Mucosa of rectum (tissue), 2 donors: Measurements from ENCODE around the gene CRISPLD2.

Experiments
- H3K27ac ChIP-seq, 2 donors: one replicate each; pipeline ENCODE4 v1.7.0; 2013; ENCODE audit warnings: inconsistent platforms in 2 of 2, low read depth in 2 of 2, low read length in 2 of 2
- H3K27me3 ChIP-seq, 2 donors: one replicate each; pipeline ENCODE4 v1.7.0; 2013; ENCODE audit warnings: low read length in 2 of 2; ENCODE audit not compliant: control insufficient read depth in 2 of 2, insufficient read depth in 2 of 2
- H3K36me3 ChIP-seq, 2 donors: one replicate each; pipeline ENCODE4 v1.7.0; 2013; ENCODE audit warnings: low read length in 2 of 2; ENCODE audit not compliant: control insufficient read depth in 2 of 2, insufficient read depth in 2 of 2
- H3K4me1 ChIP-seq, 2 donors: one replicate each; pipeline ENCODE4 v1.7.0; 2013; ENCODE audit warnings: low read length in 2 of 2, mild to moderate bottlenecking in 1 of 2; ENCODE audit not compliant: control insufficient read depth in 2 of 2, insufficient read depth in 2 of 2
- H3K4me3 ChIP-seq, 2 donors: one replicate each; pipeline ENCODE4 v1.7.0; 2013; ENCODE audit warnings: low read length in 2 of 2
- H3K9ac ChIP-seq, 2 donors: one replicate each; pipeline ENCODE4 v1.7.0; 2013; ENCODE audit warnings: low read length in 2 of 2, low read depth in 1 of 2, mild to moderate bottlenecking in 1 of 2
- H3K9me3 ChIP-seq, 2 donors: one replicate each; pipeline ENCODE4 v1.7.0; 2013; ENCODE audit warnings: low read length in 2 of 2; ENCODE audit not compliant: control insufficient read depth in 2 of 2
- donor health status: healthy.
- donor health status: Normal muscosa, but diverticular disease.

CRISPLD2 gene

DNA sequence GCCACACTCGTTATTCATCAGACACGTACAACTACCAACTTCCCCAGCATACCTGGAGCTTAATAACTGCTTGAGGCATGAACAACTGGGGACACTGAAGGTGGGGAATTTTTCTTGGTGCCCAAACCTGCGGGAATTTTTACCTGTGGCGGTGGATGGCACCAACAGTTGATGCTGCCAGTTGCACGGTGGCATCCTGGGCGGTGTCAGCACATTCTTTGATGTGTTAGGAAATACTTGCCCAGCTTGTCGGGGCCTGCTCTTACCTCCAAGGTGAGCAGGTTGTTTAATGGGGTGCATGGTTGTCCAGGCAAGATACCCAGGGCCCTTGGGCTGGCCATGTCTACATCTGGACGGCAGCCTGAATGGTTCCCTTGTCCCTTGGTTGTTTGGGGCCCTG lies 79.6 kb downstream of the CRISPLD2 start:
- Histone ChIP-seq H3K4me1 (no peaks in the 10 kb centered on the region), H3K36me3 (no peaks in the 10 kb centered on the region), H3K27ac (no peak overlapping the region), H3K9ac (no peak overlapping the region), H3K9me3 (no peaks in the 10 kb centered on the region), H3K27me3 (no peaks in the 10 kb centered on the region), H3K4me3 (no peak overlapping the region)

DNA sequence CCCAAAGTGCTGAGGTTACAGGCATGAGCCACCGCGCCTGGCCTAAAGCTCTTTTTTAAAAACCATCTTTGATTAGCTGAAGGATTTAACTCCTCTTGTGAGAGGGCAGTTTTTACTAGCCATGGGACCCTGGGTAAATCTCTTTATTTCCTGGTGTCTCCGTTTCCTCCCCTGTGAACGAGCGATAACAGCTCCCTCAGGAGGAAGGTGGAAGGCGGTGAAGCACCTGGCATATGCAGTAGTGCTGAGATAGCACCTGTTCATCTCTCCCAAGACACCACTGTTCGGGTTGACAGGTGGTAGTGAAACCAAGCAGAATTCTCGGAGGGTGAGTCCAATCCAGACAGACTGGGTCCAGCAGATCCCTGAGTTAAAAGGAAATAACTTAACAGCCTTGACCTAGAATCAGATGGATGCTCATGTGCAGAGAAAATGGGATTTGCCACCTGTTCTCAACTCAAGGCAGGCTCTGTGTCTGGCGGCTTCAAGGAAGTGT lies 86.2 kb downstream of the CRISPLD2 start:
- Histone ChIP-seq H3K9me3 (no peaks in the 10 kb centered on the region), H3K4me1 (peaks cover 3 to 6% of the 10 kb centered on the region in 2 donors), H3K4me3 (no peak overlapping the region), H3K27ac (no peak overlapping the region), H3K9ac (no peak overlapping the region), H3K27me3 (no peaks in the 10 kb centered on the region), H3K36me3 (no peaks in the 10 kb centered on the region)

DNA sequence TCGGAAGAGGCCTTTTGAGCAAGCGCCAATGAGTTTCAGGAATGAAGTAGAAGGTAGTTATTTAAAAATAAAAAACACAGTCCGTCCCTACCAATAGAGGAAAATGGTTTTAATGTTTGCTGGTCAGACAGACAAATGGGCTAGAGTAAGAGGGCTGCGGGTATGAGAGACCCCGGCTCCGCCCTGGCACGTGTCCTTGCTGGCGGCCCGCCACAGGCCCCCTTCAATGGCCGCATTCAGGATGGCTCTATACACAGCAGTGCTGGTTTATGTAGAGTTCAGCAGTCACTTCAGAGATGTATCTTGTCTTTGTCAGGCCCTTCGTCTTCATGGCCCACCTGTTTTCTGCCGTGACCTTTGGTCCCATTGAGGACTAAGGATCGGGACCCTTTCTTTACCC lies 87.3 kb downstream of the CRISPLD2 start:
- Histone ChIP-seq H3K9me3 (no peaks in the 10 kb centered on the region), H3K9ac (no peak overlapping the region), H3K36me3 (no peaks in the 10 kb centered on the region), H3K4me3 (no peak overlapping the region), H3K27ac (no peak overlapping the region), H3K4me1 (peaks cover 3 to 10% of the 10 kb centered on the region in 2 donors), H3K27me3 (no peaks in the 10 kb centered on the region)

DNA sequence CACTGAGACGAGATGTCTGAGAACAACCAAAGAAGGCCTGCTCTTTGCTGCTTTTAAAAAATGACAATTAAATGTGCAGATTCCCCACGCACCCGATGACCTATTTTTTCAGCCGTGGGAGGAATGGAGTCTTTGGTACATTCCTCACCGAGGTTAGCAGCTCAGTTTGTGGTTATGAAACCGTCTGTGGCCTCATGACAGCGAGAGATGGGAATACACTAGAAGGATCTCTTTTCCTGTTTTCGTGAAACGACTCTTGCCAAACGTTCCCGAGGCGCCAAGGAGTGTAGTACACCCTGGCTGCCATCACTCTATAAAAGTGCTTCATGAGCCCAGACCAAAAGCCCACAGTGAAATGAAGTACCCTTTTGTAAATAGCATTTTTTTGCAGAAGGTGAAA lies 87.8 kb downstream of the CRISPLD2 start:
- H3K36me3 ChIP-seq, result no peaks in the 10 kb centered on the region
- H3K27ac ChIP-seq, result no peak overlapping the region
- H3K4me1 ChIP-seq, result peaks cover 3 to 12% of the 10 kb centered on the region in 2 donors

DNA sequence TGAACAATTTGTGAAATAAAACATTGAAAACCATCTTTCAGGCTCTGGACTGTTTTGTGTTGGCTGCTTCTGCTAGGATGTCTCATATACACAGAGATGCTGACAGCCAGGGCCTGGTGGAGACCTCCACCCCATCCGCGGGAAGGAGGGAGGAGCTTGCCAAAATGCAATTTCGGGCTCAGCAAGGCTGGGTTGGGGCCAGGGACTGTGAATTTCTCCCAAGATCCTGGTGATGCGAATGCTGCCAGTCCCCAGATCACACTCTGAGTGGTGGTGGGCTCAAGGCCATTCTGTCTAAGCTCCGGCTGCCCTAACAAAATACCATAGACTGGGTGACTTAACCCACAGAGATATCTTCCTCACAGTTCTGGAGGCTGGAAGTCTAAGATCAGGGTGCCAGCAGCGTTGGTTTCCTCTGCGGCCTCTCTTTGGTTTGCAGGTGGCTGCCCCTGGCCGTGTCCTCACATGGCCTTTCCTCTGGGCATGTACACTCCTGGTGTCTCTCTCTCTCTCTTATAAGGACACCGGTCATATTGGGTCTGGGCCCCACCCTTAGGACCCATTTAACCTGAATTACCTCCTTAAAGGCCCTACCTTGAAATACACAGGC lies 89.8 kb downstream of the CRISPLD2 start:
- no peak overlapping the region for H3K27ac ChIP-seq
- H3K4me1 ChIP-seq, result peaks cover 6 to 29% of the 10 kb centered on the region in 2 donors
- H3K27me3 ChIP-seq, result no peaks in the 10 kb centered on the region

More for the DNA sequence above, 87.8 kb downstream of the CRISPLD2 start:
- no peaks in the 10 kb centered on the region for H3K27me3 ChIP-seq
- no peaks in the 10 kb centered on the region for H3K9me3 ChIP-seq
- H3K9ac ChIP-seq, result no peak overlapping the region
- no peak overlapping the region for H3K4me3 ChIP-seq

DNA sequence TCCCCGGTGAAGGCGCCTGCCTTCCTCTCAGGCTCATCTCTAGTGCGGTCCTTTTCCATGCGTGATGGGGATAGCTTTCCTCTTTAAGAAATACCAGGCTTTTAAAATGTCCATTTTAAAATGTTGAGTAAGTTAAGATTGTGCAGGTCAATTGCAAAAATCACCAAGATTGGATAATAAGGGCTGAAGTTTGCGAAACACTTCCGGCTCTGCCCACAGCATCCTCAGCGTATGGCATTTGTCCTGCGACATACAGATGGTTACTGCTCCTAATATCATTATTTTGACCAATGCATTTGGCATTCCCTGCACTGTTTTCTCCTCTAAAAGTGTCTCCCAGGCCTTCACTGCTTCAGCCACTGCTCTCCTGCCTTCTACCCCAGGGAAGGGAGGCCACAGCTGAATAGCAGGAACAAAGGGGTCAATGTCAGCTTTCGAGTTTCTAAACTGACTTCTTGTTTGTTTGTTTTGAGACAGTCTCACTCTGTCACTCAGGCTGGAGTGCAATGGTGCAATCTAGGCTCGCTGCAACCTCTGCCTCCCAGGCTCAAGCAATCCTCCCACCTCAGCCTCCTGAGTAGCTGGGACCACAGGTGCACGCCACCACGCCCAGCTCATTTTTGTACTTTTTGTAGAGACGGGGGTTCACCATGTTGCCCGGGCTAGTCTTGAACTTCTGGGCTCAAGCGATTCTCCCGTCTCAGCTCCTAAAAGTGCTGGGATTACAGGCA lies 91.9 kb downstream of the CRISPLD2 start:
- Histone ChIP-seq H3K36me3 (no peaks in the 10 kb centered on the region), H3K27ac (no peak overlapping the region), H3K4me3 (no peak overlapping the region), H3K27me3 (no peaks in the 10 kb centered on the region), H3K4me1 (peaks cover 6 to 29% of the 10 kb centered on the region in 2 donors), H3K9me3 (no peaks in the 10 kb centered on the region), H3K9ac (no peak overlapping the region)

More for the DNA sequence above, 89.8 kb downstream of the CRISPLD2 start:
- H3K9me3 ChIP-seq, result no peaks in the 10 kb centered on the region
- H3K9ac ChIP-seq, result no peak overlapping the region
- no peak overlapping the region for H3K4me3 ChIP-seq
- H3K36me3 ChIP-seq, result no peaks in the 10 kb centered on the region

DNA sequence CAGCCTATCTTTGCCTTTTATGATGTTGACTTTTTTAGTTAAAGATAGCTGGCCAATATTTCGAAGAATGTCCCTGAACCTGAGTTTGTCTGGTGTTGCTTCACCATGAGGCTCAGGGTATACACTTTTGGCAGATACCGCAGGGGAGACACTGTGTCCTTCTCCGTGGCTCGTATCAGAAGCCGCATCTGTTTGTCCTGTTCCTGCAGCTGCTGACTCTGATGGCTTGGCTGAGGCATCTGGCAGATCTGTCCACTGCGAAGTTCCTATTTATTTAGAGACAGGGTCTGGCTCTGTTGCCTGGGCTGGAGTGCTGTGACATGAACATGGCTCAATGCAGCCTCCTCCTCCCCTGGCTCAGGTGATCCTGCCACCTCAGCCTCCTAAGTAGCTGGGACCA lies 93.5 kb downstream of the CRISPLD2 start:
- Histone ChIP-seq H3K9ac (no peak overlapping the region), H3K4me3 (no peak overlapping the region), H3K27me3 (no peaks in the 10 kb centered on the region), H3K4me1 (peaks cover 6 to 29% of the 10 kb centered on the region in 2 donors), H3K36me3 (no peaks in the 10 kb centered on the region), H3K9me3 (no peaks in the 10 kb centered on the region), H3K27ac (no peak overlapping the region)

DNA sequence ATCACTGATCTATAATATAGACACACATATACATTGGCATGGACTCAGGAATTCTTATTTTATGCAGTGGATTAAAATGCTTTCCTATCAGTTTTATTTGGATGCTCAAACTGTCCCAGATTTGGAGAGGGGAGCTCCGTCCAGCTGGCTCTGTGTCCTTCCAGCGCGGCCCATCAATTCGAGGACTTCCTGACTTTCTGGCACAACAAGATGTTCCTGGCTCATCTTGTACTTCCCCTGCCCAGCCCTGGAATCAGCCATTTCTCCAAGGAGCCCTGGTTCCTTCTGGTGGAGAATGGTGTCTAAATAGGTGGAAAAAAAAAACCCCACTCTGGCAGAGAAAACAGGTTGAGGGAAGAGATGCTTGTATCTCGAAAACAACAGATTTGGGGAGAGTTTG lies 94.5 kb downstream of the CRISPLD2 start:
- Histone ChIP-seq H3K9me3 (no peaks in the 10 kb centered on the region), H3K9ac (no peak overlapping the region), H3K27me3 (peaks cover 0 to 4% of the 10 kb centered on the region in 2 donors), H3K4me1 (peaks cover 6 to 29% of the 10 kb centered on the region in 2 donors), H3K27ac (peak overlapping the region in 1 of 2 donors; percentile 12), H3K36me3 (no peaks in the 10 kb centered on the region), H3K4me3 (no peak overlapping the region)

DNA sequence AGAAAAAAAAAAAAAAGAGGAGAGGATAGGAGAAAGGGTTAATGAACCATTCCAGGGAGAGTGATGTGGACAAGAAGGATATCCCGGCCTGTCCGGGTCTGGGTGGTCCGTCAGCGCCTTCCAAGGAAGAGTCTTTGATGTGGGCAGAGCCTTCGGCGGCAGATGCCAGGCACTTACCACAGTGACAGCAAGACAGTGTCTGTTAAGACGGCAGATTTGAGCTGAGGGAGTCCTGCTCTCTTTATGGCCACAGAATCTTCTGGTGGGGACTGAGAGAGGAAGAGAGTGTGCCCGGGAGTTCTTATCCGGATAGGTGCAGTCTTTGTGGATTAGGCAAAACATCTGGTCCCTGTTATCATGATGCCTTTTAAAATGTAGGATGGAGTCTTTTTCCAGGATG lies 96.4 kb downstream of the CRISPLD2 start:
- no peaks in the 10 kb centered on the region for H3K9me3 ChIP-seq
- no peaks in the 10 kb centered on the region for H3K36me3 ChIP-seq
- peaks cover 0 to 4% of the 10 kb centered on the region in 2 donors for H3K27me3 ChIP-seq
- H3K9ac ChIP-seq, result no peak overlapping the region
- H3K4me3 ChIP-seq, result no peak overlapping the region
- H3K4me1 ChIP-seq, result peaks cover 3 to 23% of the 10 kb centered on the region in 2 donors
- no peak overlapping the region for H3K27ac ChIP-seq

DNA sequence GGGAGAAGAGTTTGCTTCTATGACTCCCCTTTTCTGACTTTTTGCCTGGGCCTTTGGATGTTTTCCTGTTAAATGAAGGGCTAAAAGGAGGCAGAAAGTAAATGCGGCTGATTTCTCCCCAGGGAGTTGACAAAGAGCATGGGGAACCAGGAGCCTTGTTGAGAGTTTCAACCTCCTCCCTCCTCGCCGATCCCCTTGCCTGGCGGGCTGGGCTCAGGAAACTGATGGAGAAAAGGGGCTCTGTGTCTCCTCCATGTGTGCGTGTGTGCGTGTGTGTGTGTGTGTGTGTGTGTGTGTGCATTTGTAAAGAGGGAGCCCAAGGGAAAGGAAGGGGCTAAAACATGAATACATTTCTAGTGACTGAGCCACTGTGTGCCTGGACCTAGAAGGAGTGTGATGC lies 97.1 kb downstream of the CRISPLD2 start:
- no peak overlapping the region for H3K4me3 ChIP-seq
- H3K9ac ChIP-seq, result no peak overlapping the region
- H3K36me3 ChIP-seq, result no peaks in the 10 kb centered on the region
- H3K27ac ChIP-seq, result no peak overlapping the region
- H3K4me1 ChIP-seq, result peaks cover 3 to 20% of the 10 kb centered on the region in 2 donors
- no peaks in the 10 kb centered on the region for H3K9me3 ChIP-seq
- peaks cover 0 to 4% of the 10 kb centered on the region in 2 donors for H3K27me3 ChIP-seq
